ENCODE results near the gene ACO2.

Gene ACO2

GRCh38 chr22:41573677-41574076 is 104.8 kb downstream of the ACO2 start:
- H3K9me3 Mint-ChIP-seq = no peaks in the 10 kb centered on the region
- no peak for DNase-seq
- peaks cover 4% of the 10 kb centered on the region for H3K27me3 Mint-ChIP-seq (ENCODE audit: low read depth, poor library complexity)
- H3K4me3 Mint-ChIP-seq = no peak overlapping the region
- H3K4me1 Mint-ChIP-seq = peaks cover 25% of the 10 kb centered on the region
- TF ChIP-seq, protein P1, sequence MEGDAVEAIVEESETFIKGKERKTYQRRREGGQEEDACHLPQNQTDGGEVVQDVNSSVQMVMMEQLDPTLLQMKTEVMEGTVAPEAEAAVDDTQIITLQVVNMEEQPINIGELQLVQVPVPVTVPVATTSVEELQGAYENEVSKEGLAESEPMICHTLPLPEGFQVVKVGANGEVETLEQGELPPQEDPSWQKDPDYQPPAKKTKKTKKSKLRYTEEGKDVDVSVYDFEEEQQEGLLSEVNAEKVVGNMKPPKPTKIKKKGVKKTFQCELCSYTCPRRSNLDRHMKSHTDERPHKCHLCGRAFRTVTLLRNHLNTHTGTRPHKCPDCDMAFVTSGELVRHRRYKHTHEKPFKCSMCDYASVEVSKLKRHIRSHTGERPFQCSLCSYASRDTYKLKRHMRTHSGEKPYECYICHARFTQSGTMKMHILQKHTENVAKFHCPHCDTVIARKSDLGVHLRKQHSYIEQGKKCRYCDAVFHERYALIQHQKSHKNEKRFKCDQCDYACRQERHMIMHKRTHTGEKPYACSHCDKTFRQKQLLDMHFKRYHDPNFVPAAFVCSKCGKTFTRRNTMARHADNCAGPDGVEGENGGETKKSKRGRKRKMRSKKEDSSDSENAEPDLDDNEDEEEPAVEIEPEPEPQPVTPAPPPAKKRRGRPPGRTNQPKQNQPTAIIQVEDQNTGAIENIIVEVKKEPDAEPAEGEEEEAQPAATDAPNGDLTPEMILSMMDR (IDR thresholded peaks at IDR 0.05) = no peak
- H3K36me3 Mint-ChIP-seq (ENCODE audit: low read depth) = no peaks in the 10 kb centered on the region
- no peak overlapping the region for H3K27ac Mint-ChIP-seq

GRCh38 chr22:41574847-41575381 is 106.0 kb downstream of the ACO2 start:
- TF ChIP-seq, protein P1 (IDR thresholded peaks at IDR 0.05) = no peak
- Mint-ChIP-seq H3K9me3 (no peaks in the 10 kb centered on the region), H3K36me3 (ENCODE audit: low read depth) (no peaks in the 10 kb centered on the region)

DNA sequence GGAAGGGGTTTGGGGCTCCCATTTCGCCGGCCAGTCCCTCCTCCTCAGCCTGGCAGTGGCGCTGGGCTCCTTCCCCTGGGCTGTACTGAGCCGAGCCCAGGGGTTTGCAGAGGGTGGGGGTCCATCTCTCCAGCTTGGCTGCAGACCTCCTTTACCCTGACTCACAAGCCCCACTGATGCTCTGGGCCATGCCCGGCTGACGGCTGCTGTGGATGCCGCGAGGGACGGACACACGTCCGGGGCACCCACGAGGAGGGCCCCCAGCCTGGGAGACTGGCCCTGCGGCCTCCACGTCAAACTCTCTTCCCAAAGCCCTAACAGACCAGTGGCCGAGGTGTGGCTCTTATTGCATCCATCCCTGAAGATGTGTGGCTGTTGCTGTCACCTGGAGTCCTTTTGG is 106.6 kb downstream of the ACO2 start:
- Mint-ChIP-seq H3K27me3 (ENCODE audit: low read depth, poor library complexity) (no peaks in the 10 kb centered on the region), H3K4me3 (no peak overlapping the region), H3K36me3 (ENCODE audit: low read depth) (no peaks in the 10 kb centered on the region), H3K4me1 (peaks cover 16% of the 10 kb centered on the region), H3K9me3 (no peaks in the 10 kb centered on the region), H3K27ac (no peak overlapping the region)
- no peak for DNase-seq
- TF ChIP-seq, protein P1 (IDR thresholded peaks at IDR 0.05) = no peak

More at GRCh38 chr22:41574847-41575381, 106.0 kb downstream of the ACO2 start:
- Mint-ChIP-seq H3K4me3 (no peak overlapping the region), H3K27ac (no peak overlapping the region), H3K27me3 (ENCODE audit: low read depth, poor library complexity) (no peaks in the 10 kb centered on the region), H3K4me1 (peaks cover 16% of the 10 kb centered on the region)
- no peak for DNase-seq

DNA sequence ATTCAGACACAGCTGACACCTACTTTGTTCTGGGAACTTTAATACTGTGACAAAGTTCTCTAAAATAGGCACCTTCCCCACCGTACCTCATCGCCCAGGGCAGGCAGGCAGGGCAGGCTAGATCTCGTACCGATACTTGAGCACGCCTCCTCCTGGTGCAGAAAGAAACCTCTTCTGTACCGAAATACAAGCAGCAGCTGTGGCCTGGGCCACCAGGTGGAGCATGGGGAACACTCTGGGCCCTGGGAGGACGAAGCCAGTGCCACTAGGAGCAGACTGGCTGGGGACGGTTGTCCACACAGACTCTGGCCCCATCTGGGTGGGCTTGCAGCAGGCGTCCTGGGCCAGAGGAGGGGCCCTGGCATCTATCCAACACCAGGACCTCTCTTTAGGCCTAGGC is 108.0 kb downstream of the ACO2 start:
- TF ChIP-seq, protein P1 (IDR thresholded peaks at IDR 0.05) = peak; percentile 61
- no peak overlapping the region for H3K27ac Mint-ChIP-seq
- no peak overlapping the region for H3K4me3 Mint-ChIP-seq
- H3K27me3 Mint-ChIP-seq (ENCODE audit: low read depth, poor library complexity) = no peaks in the 10 kb centered on the region
- H3K9me3 Mint-ChIP-seq = no peaks in the 10 kb centered on the region
- peak; percentile 65 for DNase-seq
- no peaks in the 10 kb centered on the region for H3K36me3 Mint-ChIP-seq (ENCODE audit: low read depth)
- peaks cover 16% of the 10 kb centered on the region for H3K4me1 Mint-ChIP-seq

DNA sequence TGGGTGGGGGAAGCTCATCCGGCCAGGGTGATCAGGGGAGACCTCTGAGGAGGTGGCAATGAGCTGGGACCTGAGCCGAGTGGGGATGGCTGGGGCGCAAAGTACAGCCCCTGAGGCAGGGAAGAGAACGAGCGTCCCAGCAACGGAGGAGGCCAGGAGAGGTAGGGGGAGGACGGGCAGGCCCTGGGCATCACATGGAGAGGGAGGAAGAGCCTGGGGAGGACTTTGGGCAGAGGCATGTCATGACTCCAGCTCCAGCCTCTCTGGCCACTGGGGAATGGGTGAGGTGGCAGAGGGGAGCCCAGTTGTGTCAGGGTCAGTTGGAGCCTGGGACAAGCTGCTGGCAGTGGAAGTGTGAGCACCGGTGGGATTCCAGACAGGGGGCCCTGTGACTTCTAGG is 109.2 kb downstream of the ACO2 start:
- H3K27ac Mint-ChIP-seq = no peak overlapping the region

More for the DNA sequence above, 109.2 kb downstream of the ACO2 start:
- H3K4me1 Mint-ChIP-seq = peaks cover 16% of the 10 kb centered on the region
- no peaks in the 10 kb centered on the region for H3K27me3 Mint-ChIP-seq (ENCODE audit: low read depth, poor library complexity)
- no peaks in the 10 kb centered on the region for H3K9me3 Mint-ChIP-seq
- H3K36me3 Mint-ChIP-seq (ENCODE audit: low read depth) = no peaks in the 10 kb centered on the region
- no peak for DNase-seq
- H3K4me3 Mint-ChIP-seq = no peak overlapping the region
- TF ChIP-seq, protein P1 (IDR thresholded peaks at IDR 0.05) = no peak
